ENCODE results near the gene SLC66A3.

SLC66A3 gene

DNA sequence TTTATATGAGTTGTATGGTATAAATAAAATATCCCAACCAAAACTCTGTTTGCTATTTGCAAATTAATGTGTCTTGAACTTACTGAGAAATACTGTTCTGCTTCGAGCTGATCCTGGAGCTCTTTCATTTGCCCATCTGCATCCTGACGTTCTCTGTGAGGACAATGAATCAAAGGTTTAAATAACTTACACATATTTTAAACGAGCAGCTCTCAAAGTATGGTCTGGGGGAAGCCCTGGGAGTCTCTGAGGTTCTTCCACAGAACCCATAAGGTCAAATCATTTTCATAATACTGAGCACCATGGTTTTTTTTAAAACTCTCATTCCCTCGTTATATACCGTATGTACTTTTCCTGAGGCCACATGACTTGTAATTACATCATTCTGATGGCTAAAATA lies 46.7 kb downstream of the SLC66A3 start:
- Histone ChIP-seq H3K9ac (no peak overlapping the region), H3K27me3 (no peaks in the 10 kb centered on the region), H3K4me2 (no peak overlapping the region), H3K4me1 (no peaks in the 10 kb centered on the region), H3K36me3 (peaks cover 90% of the 10 kb centered on the region), H3K9me3 (no peaks in the 10 kb centered on the region), H4K20me1 (no peaks in the 10 kb centered on the region), H3K4me3 (no peak overlapping the region), H3K27ac (no peak overlapping the region)
- TF ChIP-seq Cebpa-rat (IDR thresholded peaks at IDR 0.05), result no peak

DNA sequence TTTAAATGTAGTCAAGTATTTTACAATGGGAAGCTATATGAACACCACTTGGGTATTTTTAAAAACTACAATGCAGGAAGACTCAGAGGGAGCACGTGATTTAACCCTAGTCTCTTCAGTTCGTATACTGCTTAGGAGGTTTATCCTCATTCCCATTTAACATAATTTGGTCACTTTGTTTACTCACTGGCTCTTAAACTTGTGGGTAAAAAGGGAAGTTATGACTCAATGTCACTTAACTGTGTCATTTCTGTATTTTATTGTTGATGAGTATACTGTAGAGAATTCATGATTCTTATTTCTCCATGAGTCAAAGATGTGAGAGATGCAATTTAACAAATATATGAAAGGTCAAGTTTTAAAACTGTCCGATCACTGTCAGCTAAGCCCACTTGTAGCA lies 48.2 kb downstream of the SLC66A3 start:
- H3K27me3 ChIP-seq, result no peaks in the 10 kb centered on the region
- peaks cover 86% of the 10 kb centered on the region for H3K36me3 ChIP-seq
- TF ChIP-seq Cebpa-rat (IDR thresholded peaks at IDR 0.05), result no peak
- no peak overlapping the region for H3K27ac ChIP-seq
- no peaks in the 10 kb centered on the region for H3K9me3 ChIP-seq
- H3K9ac ChIP-seq, result no peak overlapping the region
- H3K4me2 ChIP-seq, result no peak overlapping the region
- no peaks in the 10 kb centered on the region for H3K4me1 ChIP-seq
- H3K4me3 ChIP-seq, result no peak overlapping the region
- no peaks in the 10 kb centered on the region for H4K20me1 ChIP-seq

GRCh38 chr2:11208083-11208482 lies 52.8 kb downstream of the SLC66A3 start:
- no peaks in the 10 kb centered on the region for H4K20me1 ChIP-seq
- no peaks in the 10 kb centered on the region for H3K9me3 ChIP-seq
- no peak overlapping the region for H3K27ac ChIP-seq
- H3K4me1 ChIP-seq, result no peaks in the 10 kb centered on the region
- H3K4me3 ChIP-seq, result no peak overlapping the region
- no peak overlapping the region for H3K9ac ChIP-seq
- H3K27me3 ChIP-seq, result no peaks in the 10 kb centered on the region
- H3K36me3 ChIP-seq, result peaks cover 74% of the 10 kb centered on the region
- no peak for TF ChIP-seq Cebpa-rat (IDR thresholded peaks at IDR 0.05)
- no peak overlapping the region for H3K4me2 ChIP-seq

- no peaks in the 10 kb centered on the region for H3K27me3 ChIP-seq
- no peak overlapping the region for H3K4me3 ChIP-seq
- peaks cover 76% of the 10 kb centered on the region for H3K36me3 ChIP-seq
- H3K9me3 ChIP-seq, result no peaks in the 10 kb centered on the region
- H3K4me1 ChIP-seq, result no peaks in the 10 kb centered on the region
- H3K9ac ChIP-seq, result no peak overlapping the region
- H3K27ac ChIP-seq, result no peak overlapping the region
- H4K20me1 ChIP-seq, result no peaks in the 10 kb centered on the region
- H3K4me2 ChIP-seq, result no peak overlapping the region
- no peak for TF ChIP-seq Cebpa-rat (IDR thresholded peaks at IDR 0.05)
Measured at GRCh38 chr2:11212645-11213044, 57.4 kb downstream of the SLC66A3 start.

- Histone ChIP-seq H3K27me3 (no peaks in the 10 kb centered on the region), H3K27ac (no peak overlapping the region), H3K9ac (no peak overlapping the region), H3K4me2 (no peak overlapping the region), H3K9me3 (no peaks in the 10 kb centered on the region), H3K36me3 (peaks cover 75% of the 10 kb centered on the region), H3K4me1 (no peaks in the 10 kb centered on the region), H3K4me3 (no peak overlapping the region), H4K20me1 (no peaks in the 10 kb centered on the region)
- TF ChIP-seq Cebpa-rat (IDR thresholded peaks at IDR 0.05), result no peak
Measured at GRCh38 chr2:11213090-11213638, 57.9 kb downstream of the SLC66A3 start.

- Histone ChIP-seq H3K4me2 (no peak overlapping the region), H4K20me1 (no peaks in the 10 kb centered on the region), H3K9me3 (no peaks in the 10 kb centered on the region), H3K27ac (no peak overlapping the region), H3K4me3 (no peak overlapping the region), H3K36me3 (peaks cover 78% of the 10 kb centered on the region), H3K9ac (no peak overlapping the region), H3K4me1 (no peaks in the 10 kb centered on the region), H3K27me3 (no peaks in the 10 kb centered on the region)
- no peak for TF ChIP-seq Cebpa-rat (IDR thresholded peaks at IDR 0.05)
Measured at GRCh38 chr2:11213975-11214374, 58.7 kb downstream of the SLC66A3 start.

DNA sequence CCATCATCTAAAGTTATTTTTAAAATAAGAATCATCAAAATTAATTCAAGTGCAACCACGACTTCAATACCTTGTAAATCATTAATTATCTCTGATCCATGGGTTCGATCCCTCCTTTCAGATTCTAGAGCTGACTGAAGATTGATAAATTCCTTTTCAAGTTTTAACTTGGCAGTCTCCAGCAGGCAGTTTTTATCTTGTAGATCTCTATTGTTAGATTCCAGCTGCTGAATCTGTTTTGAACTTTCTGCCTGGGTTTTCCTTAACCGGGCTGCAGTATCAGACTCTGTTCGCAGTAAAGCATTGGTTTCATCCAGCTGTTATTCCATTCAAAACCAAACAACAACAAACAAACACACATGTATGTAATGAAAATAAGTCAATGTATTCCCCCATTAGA lies 59.5 kb downstream of the SLC66A3 start:
- H3K4me1 ChIP-seq, result no peaks in the 10 kb centered on the region
- no peaks in the 10 kb centered on the region for H3K9me3 ChIP-seq
- no peak for TF ChIP-seq Cebpa-rat (IDR thresholded peaks at IDR 0.05)
- H3K27me3 ChIP-seq, result no peaks in the 10 kb centered on the region
- no peak overlapping the region for H3K4me2 ChIP-seq
- H4K20me1 ChIP-seq, result no peaks in the 10 kb centered on the region
- H3K27ac ChIP-seq, result no peak overlapping the region
- no peak overlapping the region for H3K9ac ChIP-seq
- peaks cover 86% of the 10 kb centered on the region for H3K36me3 ChIP-seq
- H3K4me3 ChIP-seq, result no peak overlapping the region

DNA sequence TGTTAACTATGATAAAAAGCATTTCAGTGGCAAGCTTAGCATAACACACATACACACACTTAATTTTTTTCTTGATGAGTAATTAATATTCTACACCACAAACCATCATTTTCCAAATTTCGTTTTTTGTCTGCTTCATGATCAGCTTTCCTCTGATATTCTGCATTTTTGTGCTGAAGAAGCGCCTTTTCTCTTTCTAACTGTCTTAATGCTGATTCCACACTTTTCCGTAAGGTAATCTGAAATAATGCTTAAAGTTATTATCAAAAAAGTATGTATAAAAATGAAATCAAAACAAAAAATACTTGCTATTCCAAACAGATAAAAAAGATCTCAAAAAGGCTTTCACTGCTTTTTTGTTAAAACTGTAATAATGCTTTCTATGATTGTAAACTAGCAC lies 60.1 kb downstream of the SLC66A3 start:
- no peak overlapping the region for H3K4me3 ChIP-seq
- H3K27ac ChIP-seq, result no peak overlapping the region
- no peak for TF ChIP-seq Cebpa-rat (IDR thresholded peaks at IDR 0.05)
- H3K27me3 ChIP-seq, result no peaks in the 10 kb centered on the region
- no peaks in the 10 kb centered on the region for H3K4me1 ChIP-seq
- peaks cover 89% of the 10 kb centered on the region for H3K36me3 ChIP-seq
- no peaks in the 10 kb centered on the region for H3K9me3 ChIP-seq
- no peak overlapping the region for H3K4me2 ChIP-seq
- H3K9ac ChIP-seq, result no peak overlapping the region
- H4K20me1 ChIP-seq, result no peaks in the 10 kb centered on the region

DNA sequence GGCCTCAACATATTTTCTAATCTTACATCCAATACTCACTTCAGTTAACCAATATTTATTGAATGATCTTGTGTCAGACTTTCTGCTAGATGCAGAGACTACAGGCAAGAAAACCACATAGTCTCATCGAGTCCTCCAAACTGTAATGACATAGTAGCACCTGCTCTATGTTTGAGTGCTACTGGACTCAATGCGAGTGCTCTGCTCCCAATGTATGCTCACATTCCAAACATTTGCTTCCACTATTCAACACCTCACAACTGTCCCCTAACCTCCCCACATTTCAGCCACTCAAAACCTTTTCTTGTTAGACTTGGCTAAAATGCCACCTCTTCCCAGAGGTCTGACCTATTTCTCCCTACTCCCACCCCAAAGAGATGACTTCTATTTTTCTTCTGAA lies 65.2 kb downstream of the SLC66A3 start:
- Histone ChIP-seq H3K9ac (no peak overlapping the region), H3K27me3 (no peaks in the 10 kb centered on the region), H3K4me1 (no peaks in the 10 kb centered on the region), H3K27ac (no peak overlapping the region), H3K4me2 (no peak overlapping the region), H3K36me3 (peaks cover 62% of the 10 kb centered on the region), H3K9me3 (no peaks in the 10 kb centered on the region), H4K20me1 (0 out of 2 replicates have a peak, but pooled peaks cover 9% of the 10 kb centered on the region), H3K4me3 (no peak overlapping the region)
- TF ChIP-seq Cebpa-rat (IDR thresholded peaks at IDR 0.05), result no peak

DNA sequence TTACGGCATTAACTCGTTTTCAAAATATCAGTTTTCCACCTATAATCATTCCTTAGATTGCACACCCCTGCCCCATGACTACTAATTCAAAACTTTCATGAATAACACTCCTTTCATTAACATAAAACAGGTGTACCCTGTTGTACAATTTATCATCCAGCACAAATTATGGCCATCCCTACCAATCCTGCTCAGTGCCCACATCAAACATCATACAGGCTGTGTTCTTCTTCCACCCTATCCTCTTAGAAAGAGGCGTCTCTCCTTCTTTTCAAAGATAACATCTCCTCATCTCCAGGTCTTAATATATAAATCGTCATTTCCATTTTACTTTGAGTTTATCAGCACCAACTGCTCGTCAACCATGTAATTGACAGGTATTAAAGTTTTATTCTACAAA lies 67.6 kb downstream of the SLC66A3 start:
- no peak for TF ChIP-seq Cebpa-rat (IDR thresholded peaks at IDR 0.05)
- Histone ChIP-seq H3K36me3 (peaks cover 54% of the 10 kb centered on the region), H3K9me3 (no peaks in the 10 kb centered on the region), H3K4me2 (no peak overlapping the region), H3K27ac (no peak overlapping the region), H4K20me1 (0 out of 2 replicates have a peak, but pooled peaks cover 14% of the 10 kb centered on the region), H3K9ac (no peak overlapping the region), H3K27me3 (no peaks in the 10 kb centered on the region), H3K4me1 (no peaks in the 10 kb centered on the region), H3K4me3 (no peak overlapping the region)

GRCh38 chr2:11224887-11225286 lies 69.6 kb downstream of the SLC66A3 start:
- Histone ChIP-seq H3K4me2 (no peak overlapping the region), H3K27ac (no peak overlapping the region), H3K27me3 (no peaks in the 10 kb centered on the region), H3K9ac (no peak overlapping the region), H3K9me3 (no peaks in the 10 kb centered on the region), H3K4me1 (no peaks in the 10 kb centered on the region), H3K4me3 (no peak overlapping the region), H4K20me1 (0 out of 2 replicates have a peak, but pooled peaks cover 14% of the 10 kb centered on the region), H3K36me3 (peaks cover 36% of the 10 kb centered on the region)
- TF ChIP-seq Cebpa-rat (IDR thresholded peaks at IDR 0.05), result no peak
